Stimulated activated CD8-positive, alpha-beta memory T cell treated with anti-CD3 and anti-CD28 coated beads, Interleukin-7, amount 100 ng/mL, for 4 hours (primary cell): Measurements from ENCODE around the gene SNX24.
"Not testable (repeated sequence)": the region's sequence is repeated elsewhere in the genome, so short reads cannot be mapped to it uniquely, and the experiment has no call there.

Experiments
- DNase-seq, 2 donors: peaks; one replicate each; pipeline ENCODE4 v3.0.0-alpha.2; 2020; ENCODE audit warnings: low read depth in 2 of 2

Gene SNX24

DNA sequence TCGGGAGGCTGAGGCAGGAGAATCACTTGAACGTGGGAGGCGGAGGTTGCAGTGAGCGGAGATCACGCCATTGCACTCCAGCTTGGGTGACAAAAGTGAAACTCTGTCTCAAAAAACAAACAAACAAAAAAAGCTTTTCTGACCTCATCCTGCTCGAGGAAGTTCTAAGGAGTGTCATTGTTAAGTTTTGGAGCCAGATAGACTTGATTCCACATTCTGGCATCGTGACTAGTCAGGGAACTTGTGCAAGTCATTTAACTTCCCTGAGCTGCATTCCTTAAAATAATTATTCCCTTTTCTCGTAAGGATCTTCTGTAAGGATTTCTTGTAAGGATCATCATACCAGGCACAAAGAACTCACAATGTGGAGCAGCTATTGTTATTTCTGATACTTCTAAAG lies 26.2 kb downstream of the SNX24 start:
- DNase-seq, result no peak

DNA sequence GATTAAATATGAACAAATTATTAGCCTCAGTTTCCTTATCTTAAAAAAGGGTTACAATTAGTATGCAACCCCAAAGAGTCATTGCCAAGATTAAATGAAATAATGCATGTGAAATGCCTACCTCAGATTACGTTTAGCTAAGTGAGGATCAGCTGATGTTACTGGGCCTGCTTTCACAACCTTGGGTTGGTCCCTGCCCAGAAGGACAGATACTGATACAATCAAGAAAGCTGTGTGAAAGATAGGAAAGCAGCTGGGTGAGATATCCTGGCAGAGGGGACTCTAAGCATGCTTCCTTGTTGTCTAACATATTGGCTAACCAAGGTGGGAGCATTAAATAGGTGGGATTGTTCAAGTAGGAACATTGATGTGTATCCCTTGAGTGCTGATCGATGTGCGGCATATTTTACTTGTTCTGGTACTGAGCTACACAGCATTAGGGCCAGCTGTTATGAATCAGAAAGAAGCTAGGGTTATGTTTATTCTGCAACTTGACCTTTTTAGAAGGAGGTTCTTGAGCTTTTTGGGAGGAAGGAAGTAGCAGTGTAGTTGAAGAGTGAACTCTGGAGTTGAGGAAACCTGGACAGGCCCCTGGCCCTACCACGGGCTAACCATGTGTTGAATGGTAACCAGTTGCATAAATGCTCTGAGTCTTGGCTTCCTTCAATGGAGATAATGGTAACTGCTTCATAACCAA lies 28.9 kb downstream of the SNX24 start:
- DNase-seq, result no peak

GRCh38 chr5:122877518-122877917 lies 32.1 kb downstream of the SNX24 start:
- DNase-seq, result no peak

DNA sequence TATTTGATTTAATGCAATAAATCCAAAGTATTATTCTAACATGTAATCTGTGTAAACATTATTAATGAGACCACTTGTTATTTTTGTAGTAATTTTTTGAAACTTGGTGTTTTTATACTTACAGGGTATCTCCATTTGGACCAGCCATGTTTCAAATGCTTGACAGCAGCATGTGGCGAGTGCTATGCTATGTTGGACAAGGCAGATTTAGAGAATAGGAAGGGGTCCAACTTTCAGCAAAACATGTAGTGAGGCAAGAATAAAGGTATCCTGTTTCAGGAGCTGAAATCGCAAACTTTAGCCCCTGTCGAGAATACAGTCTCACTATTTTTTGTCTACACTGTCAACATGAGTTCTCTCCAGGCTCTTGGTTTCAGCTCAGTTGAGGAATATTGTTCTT lies 33.7 kb downstream of the SNX24 start:
- no peak for DNase-seq

- DNase-seq, result no peak
These were observed 34.8 kb downstream of the SNX24 start for GRCh38 chr5:122880170-122880689.

DNA sequence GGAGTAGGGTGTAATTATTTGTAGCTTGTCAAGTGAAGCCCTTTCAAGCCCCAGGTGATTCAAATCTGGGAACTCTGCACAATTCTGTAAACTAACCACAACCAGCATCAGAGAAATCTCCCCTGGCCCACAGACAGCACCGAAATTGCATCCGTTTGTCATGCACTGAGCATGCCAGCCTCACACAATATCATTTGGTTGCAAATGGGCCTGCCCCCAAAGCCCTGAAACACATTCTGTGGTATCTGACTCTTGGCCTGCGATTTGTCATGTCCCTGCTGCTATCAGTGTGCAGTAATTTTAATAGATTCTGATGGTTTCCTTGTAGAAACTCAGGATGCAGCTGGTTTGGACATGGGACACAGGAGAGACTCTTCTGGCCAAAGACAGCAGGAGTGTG lies 35.3 kb downstream of the SNX24 start:
- no peak for DNase-seq

- DNase-seq, result no peak
These were observed 37.4 kb downstream of the SNX24 start for GRCh38 chr5:122882831-122883230.

DNA sequence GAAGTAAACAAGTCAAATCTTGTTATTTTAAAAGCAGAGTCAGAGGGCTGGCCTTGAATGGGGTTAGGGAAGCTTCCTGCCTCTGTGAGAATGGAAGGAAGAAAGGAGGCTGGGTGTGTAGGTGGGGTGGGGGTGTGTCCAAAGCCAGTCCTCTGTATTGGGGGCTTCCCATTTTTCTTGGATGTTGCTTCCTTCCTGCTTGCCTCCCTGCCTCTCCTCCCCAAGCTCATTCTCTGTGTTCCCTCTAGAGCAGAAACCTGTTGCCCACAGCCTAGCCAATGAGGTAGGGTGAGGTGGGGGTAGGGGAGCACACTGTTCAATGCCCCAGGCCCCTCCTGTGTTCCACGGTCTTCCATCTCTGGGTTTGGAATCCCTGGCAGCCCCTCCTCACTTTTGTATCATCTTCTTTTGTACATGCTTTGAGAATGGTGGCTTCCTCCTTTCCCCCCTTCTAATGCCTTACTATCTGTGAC lies 39.7 kb downstream of the SNX24 start:
- DNase-seq, result no peak

GRCh38 chr5:122885891-122886290 lies 40.5 kb downstream of the SNX24 start:
- DNase-seq, result no peak

DNA sequence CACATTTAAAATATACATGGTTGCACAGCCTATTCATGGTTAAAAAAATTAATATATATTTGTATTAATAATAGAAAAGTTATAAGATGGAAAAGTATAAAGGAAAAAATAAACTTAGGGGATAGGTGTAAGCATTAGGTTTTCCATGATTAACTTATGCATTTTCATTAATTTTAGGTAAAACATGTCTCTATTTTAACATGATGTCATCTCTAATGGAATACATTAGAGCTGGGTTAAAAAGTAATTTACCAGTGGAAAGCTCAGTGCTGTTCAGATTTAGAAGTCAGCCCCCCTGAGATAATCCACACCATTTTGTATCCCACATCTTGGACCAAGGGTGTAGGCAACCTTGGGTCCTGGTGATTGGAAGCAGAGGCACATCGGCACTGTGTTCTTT lies 49.7 kb downstream of the SNX24 start:
- DNase-seq, result no peak

- no peak for DNase-seq
These were observed 51.3 kb downstream of the SNX24 start for GRCh38 chr5:122896598-122897282.

- DNase-seq, result no peak
These were observed 51.8 kb downstream of the SNX24 start for GRCh38 chr5:122897283-122897602.

GRCh38 chr5:122901346-122901745 lies 55.9 kb downstream of the SNX24 start:
- no peak for DNase-seq

DNA sequence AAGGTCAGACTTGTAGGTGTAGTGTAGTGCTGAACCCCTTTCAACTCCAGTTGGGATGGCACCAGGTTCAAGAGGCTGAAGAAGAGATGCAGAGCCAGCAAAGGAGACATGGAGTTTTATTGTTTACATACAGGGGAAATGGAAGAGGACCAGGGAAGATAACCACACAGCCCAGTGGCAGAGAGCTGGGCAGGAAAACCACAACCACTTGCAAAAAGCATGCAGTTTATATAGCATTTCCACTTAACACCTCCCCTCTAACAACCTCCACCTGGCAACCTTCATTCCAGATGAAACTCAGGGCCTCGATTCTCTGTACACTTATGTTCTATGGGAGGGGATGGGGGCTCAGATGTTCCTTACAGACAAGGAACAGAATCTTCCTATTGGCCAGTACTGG lies 56.9 kb downstream of the SNX24 start:
- no peak for DNase-seq

DNA sequence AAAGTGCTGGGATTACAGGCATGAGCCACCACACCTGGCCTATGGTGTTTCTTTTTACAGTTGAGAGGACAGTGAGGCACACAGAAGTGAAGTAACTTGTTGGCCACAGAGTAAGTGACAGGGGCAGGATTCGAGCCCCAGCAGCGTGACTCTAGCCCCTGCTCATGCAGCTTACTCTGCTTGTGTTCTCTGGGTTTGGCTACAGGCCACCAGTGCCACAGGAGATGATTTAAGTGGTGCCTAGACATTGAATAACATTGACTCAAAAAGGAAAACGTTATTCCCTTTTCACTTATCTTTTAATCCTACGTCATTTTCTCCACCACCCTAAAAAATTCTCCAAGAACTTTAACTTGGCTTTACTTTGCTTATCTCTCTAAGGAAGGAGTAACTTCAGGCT lies 61.4 kb downstream of the SNX24 start:
- no peak for DNase-seq

- DNase-seq, result no peak
These were observed 61.9 kb downstream of the SNX24 start for GRCh38 chr5:122907276-122907675.

GRCh38 chr5:122908108-122908507 lies 62.7 kb downstream of the SNX24 start:
- no peak for DNase-seq

DNA sequence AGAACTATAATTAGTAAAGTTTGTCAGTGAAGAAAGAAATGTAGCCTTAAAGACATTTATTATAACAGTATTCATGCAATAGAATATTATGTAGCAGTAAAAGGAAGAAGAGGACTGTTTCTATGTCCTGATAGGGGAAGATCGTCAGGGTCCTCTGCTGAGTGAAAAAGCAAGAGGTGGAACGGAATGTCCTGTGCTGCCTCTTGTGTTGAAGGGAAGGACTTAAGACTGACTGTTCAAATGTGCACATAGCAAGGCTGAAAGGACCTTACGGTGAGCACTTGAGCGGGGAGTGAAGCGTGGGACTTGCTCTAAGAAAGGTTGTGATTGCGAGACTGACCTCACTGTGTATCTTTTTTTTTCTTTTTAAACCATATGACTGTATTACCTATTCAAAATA lies 63.2 kb downstream of the SNX24 start:
- DNase-seq, result no peak

- no peak for DNase-seq
These were observed 64.2 kb downstream of the SNX24 start for GRCh38 chr5:122909470-122910100.

GRCh38 chr5:122913436-122913835 lies 68.0 kb downstream of the SNX24 start:
- DNase-seq, result not testable (repeated sequence)

DNA sequence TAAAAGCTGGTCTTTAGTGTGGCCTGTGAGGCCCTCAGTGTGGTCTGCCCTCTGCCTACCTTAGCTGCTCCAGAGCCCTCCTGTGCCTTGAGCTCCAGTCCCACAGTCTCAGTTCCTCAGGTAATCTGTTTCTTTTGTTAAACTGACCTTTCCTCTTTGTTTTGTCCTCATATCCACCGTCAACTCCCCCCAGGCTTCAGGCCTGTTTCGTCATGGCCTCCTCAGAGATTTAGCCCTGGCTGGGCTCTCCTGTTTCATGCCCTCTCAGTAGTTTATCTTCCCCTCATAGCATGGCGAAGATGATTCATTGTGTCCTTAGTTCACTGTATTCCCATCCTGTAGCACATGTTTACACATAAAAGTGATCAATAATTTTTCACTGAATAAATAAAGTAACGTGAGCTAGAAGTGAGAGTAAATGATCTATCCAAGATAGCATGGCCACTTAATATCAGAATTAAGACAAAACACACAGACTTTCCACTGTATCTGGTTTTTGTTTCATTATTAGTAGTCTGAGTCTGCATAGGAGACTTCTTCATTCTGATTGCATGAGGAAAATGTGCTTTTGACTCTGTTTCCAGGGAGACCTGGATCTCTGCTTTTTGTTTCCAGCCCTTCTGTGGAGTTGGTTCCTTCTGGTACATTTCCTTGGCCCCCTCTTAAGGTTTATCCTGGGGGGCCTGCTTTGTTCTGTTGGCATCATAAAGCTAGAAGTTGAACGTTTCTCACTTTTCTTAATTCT lies 70.5 kb downstream of the SNX24 start:
- no peak for DNase-seq

DNA sequence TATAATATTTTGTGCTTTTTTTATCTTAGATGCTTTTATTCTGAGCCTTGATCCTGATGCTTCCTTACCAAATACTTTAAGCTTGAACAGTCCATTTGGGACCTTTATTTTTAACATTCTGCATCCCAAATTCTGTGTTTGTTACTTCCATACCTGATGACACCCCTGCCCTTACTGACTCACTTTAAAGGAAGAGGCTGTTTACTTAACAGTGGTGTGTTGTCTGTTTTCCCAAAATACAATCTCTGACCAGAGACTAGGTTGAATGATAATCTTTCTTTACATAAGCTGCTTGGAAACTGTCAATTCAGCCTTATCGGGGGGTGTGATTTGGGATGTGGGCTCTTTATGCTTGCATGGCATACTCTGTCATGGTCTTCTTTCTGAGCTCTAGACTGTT lies 71.1 kb downstream of the SNX24 start:
- no peak for DNase-seq
